Neural cell (in vitro differentiated cells): ENCODE results near the gene COG6. TPM values are rescaled to one million over a fixed set of nuclear protein-coding genes. Genes with fewer than 3 reads are reported as not detected.

ENCODE experiments used
- H2AFZ ChIP-seq: fragments of 200-600, 300-800 bp; sonication (generic), shearing (Covaris generic); 2 replicates; pipeline ENCODE4 v1.6.0; 2014; ENCODE audit warnings: low read depth, mild to moderate bottlenecking, antibody characterized with exemption, low read length, moderate library complexity
- H3F3A ChIP-seq: fragments of 200-600 bp; shearing (Covaris generic); 2 replicates; pipeline ENCODE4 v1.6.1; 2016; ENCODE audit warnings: mild to moderate bottlenecking, moderate library complexity, mixed read lengths, antibody characterized with exemption, low read length; ENCODE audit not compliant: insufficient read depth, poor library complexity, severe bottlenecking
- H3K27ac ChIP-seq: fragments of 200-600, 300-800 bp; sonication (generic), shearing (Covaris generic); 2 replicates; pipeline ENCODE4 v1.5.1; 2014; ENCODE audit warnings: mild to moderate bottlenecking, low read length, moderate library complexity
- H3K27me3 ChIP-seq: fragments of 300-800, 200-600 bp; sonication (generic), shearing (Covaris generic); 2 replicates; pipeline ENCODE4 v1.6.0; 2014; ENCODE audit warnings: mild to moderate bottlenecking, low read depth, low read length, moderate library complexity; ENCODE audit not compliant: insufficient read depth
- H3K36me3 ChIP-seq: fragments of 300-800, 200-600 bp; sonication (generic), shearing (Covaris generic); 2 replicates; pipeline ENCODE4 v1.5.1; 2014; ENCODE audit warnings: mild to moderate bottlenecking, antibody characterized with exemption, low read length, moderate library complexity; ENCODE audit not compliant: insufficient read depth
- H3K4me2 ChIP-seq: fragments of 300-800, 200-600 bp; sonication (generic), shearing (Covaris generic); 2 replicates; pipeline ENCODE4 v1.6.0; 2014; ENCODE audit warnings: mild to moderate bottlenecking, low read length
- H3K4me3 ChIP-seq: fragments of 300-800, 200-600 bp; sonication (generic), shearing (Covaris generic); 2 replicates; pipeline ENCODE4 v1.5.1; 2014; ENCODE audit warnings: mild to moderate bottlenecking, low read length, moderate library complexity
- H3K79me2 ChIP-seq: fragments of 200-600 bp; shearing (Covaris generic); replicated peaks from 2 replicates; pipeline ENCODE4 v1.6.0; 2014; ENCODE audit warnings: mild to moderate bottlenecking, low read length, moderate library complexity; ENCODE audit not compliant: insufficient read depth
- H3K9ac ChIP-seq: fragments of 300-800, 200-600 bp; sonication (generic), shearing (Covaris generic); 2 replicates; pipeline ENCODE4 v1.6.1; 2016; ENCODE audit warnings: mild to moderate bottlenecking, low read length, mixed read lengths
- H3K9me2 ChIP-seq: fragments of 200-600 bp; shearing (Covaris generic); 2 replicates; pipeline ENCODE4 v1.6.1; 2016; ENCODE audit warnings: mild to moderate bottlenecking, low read length, mixed read lengths; ENCODE audit not compliant: insufficient read depth
- H3K9me3 ChIP-seq: fragments of 200-600, 300-800 bp; sonication (generic), shearing (Covaris generic); 2 replicates; pipeline ENCODE4 v1.6.1; 2016; ENCODE audit warnings: mild to moderate bottlenecking, mixed run types, low read length, moderate library complexity, mixed read lengths
- H4K20me1 ChIP-seq: fragments of 200-600 bp; shearing (Covaris generic); 2 replicates; pipeline ENCODE4 v1.6.1; 2016; ENCODE audit warnings: mild to moderate bottlenecking, mixed run types; ENCODE audit not compliant: insufficient read depth
- EP300 ChIP-seq: fragments of 450-650 bp; conservative IDR thresholded peaks from 2 replicates; pipeline ENCODE4 v1.6.1; 2014; ENCODE audit warnings: antibody characterized with exemption, mild to moderate bottlenecking, moderate library complexity; ENCODE audit not compliant: poor library complexity, severe bottlenecking
- EZH2 ChIP-seq: fragments of 200-600, 300-800 bp; shearing (Covaris generic), sonication (generic); IDR thresholded peaks from 2 replicates; pipeline ENCODE4 v1.6.1; 2014; ENCODE audit warnings: antibody characterized with exemption, low read length, borderline replicate concordance, mild to moderate bottlenecking; ENCODE audit not compliant: insufficient read depth, poor library complexity, severe bottlenecking
- MXI1 ChIP-seq: fragments of 450-650 bp; conservative IDR thresholded peaks from 2 replicates; pipeline ENCODE4 v1.6.1; 2014; ENCODE audit warnings: antibody characterized with exemption, mild to moderate bottlenecking; ENCODE audit not compliant: poor library complexity, severe bottlenecking
- POLR2AphosphoS5 ChIP-seq: IDR thresholded peaks from 2 replicates; pipeline ENCODE4 v1.6.1; 2012
- RAD21 ChIP-seq: fragments of 450-650 bp; conservative IDR thresholded peaks from 2 replicates; pipeline ENCODE4 v1.6.1; 2014; ENCODE audit warnings: antibody characterized with exemption, mild to moderate bottlenecking, moderate library complexity
- SMC3 ChIP-seq: fragments of 450-650 bp; conservative IDR thresholded peaks from 2 replicates; pipeline ENCODE4 v1.6.1; 2014; ENCODE audit warnings: antibody characterized with exemption, mild to moderate bottlenecking, moderate library complexity; ENCODE audit not compliant: poor library complexity
- TAF1 ChIP-seq: IDR thresholded peaks from 2 replicates; pipeline ENCODE4 v1.6.1; 2012; ENCODE audit warnings: low read depth
- polyA plus RNA-seq: library from polyadenylated mRNA; depleted of rRNA; stranded (reverse); fragments of >200 nt; gene quantifications from 2 replicates; pipeline ENCODE4 v1.2.3, GENCODE V29; 2014
- TF ChIP-seq, protein P1 (sequence below): IDR thresholded peaks from 2 replicates; pipeline ENCODE4 v1.6.1; 2012; ENCODE audit warnings: borderline replicate concordance
- TF ChIP-seq, protein P2 (sequence below): fragments of 450-650 bp; IDR thresholded peaks from 2 replicates; pipeline ENCODE4 v1.5.1; 2014; ENCODE audit warnings: antibody characterized with exemption, mild to moderate bottlenecking, moderate library complexity; ENCODE audit not compliant: poor library complexity, severe bottlenecking

The COG6 gene
- polyA plus RNA-seq, 1 donor from 2014 or later = 23.1 TPM

DNA sequence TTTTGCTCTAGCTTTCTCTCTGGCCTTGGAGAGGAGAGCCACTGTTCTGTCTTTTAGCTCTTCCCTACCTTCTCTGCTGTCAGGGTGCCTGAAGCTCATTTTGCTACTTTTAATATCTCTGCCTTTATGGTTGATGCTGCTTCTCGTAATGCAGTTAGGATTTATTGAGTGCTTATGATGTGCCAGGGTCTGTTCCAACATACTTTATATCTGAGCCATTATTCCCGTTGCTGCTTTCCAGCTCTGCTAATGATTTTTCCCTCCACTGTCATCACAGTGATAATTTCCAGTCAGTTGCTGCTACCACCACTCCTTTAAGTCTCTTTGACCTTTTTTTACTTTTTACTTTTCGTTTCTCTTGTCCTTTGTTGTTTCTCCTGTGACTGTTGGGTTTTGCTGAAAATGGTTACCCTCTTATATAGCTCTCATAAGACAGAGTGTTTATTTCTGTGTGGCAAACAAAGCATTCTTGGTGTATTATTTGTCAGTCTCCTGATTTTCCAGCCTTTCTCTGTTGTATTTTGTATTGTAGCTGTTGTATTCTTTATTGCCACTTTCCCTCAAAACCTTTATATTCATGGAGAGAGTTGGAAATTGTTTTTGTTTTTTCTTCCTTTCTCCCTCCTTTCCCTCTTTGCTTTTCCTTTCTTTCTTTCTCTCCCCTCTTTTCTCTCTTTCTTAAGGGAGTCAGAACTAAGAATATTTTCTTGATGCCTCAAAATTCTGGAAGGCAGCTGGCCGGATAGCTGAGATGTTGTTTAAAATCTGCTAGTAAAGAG lies 37.4 kb downstream of the COG6 start:
- no peaks in the 10 kb centered on the region for H3K27me3 ChIP-seq
- no peaks in the 10 kb centered on the region for H3K79me2 ChIP-seq
- H3K9ac ChIP-seq = no peak overlapping the region
- H3F3A ChIP-seq = no peaks in the 10 kb centered on the region
- H2AFZ ChIP-seq = no peak overlapping the region
- H3K27ac ChIP-seq = no peak overlapping the region
- H3K4me2 ChIP-seq = no peak overlapping the region
- H4K20me1 ChIP-seq = no peaks in the 10 kb centered on the region
- TF ChIP-seq, protein P1, sequence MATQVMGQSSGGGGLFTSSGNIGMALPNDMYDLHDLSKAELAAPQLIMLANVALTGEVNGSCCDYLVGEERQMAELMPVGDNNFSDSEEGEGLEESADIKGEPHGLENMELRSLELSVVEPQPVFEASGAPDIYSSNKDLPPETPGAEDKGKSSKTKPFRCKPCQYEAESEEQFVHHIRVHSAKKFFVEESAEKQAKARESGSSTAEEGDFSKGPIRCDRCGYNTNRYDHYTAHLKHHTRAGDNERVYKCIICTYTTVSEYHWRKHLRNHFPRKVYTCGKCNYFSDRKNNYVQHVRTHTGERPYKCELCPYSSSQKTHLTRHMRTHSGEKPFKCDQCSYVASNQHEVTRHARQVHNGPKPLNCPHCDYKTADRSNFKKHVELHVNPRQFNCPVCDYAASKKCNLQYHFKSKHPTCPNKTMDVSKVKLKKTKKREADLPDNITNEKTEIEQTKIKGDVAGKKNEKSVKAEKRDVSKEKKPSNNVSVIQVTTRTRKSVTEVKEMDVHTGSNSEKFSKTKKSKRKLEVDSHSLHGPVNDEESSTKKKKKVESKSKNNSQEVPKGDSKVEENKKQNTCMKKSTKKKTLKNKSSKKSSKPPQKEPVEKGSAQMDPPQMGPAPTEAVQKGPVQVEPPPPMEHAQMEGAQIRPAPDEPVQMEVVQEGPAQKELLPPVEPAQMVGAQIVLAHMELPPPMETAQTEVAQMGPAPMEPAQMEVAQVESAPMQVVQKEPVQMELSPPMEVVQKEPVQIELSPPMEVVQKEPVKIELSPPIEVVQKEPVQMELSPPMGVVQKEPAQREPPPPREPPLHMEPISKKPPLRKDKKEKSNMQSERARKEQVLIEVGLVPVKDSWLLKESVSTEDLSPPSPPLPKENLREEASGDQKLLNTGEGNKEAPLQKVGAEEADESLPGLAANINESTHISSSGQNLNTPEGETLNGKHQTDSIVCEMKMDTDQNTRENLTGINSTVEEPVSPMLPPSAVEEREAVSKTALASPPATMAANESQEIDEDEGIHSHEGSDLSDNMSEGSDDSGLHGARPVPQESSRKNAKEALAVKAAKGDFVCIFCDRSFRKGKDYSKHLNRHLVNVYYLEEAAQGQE = no peak
- TF ChIP-seq EZH2 (no peak), SMC3 (no peak), RAD21 (no peak), MXI1 (no peak), POLR2AphosphoS5 (no peak), TAF1 (no peak), EP300 (no peak)
- TF ChIP-seq, protein P2, sequence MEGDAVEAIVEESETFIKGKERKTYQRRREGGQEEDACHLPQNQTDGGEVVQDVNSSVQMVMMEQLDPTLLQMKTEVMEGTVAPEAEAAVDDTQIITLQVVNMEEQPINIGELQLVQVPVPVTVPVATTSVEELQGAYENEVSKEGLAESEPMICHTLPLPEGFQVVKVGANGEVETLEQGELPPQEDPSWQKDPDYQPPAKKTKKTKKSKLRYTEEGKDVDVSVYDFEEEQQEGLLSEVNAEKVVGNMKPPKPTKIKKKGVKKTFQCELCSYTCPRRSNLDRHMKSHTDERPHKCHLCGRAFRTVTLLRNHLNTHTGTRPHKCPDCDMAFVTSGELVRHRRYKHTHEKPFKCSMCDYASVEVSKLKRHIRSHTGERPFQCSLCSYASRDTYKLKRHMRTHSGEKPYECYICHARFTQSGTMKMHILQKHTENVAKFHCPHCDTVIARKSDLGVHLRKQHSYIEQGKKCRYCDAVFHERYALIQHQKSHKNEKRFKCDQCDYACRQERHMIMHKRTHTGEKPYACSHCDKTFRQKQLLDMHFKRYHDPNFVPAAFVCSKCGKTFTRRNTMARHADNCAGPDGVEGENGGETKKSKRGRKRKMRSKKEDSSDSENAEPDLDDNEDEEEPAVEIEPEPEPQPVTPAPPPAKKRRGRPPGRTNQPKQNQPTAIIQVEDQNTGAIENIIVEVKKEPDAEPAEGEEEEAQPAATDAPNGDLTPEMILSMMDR = no peak
- no peaks in the 10 kb centered on the region for H3K9me2 ChIP-seq
- H3K4me3 ChIP-seq = no peak overlapping the region
- H3K36me3 ChIP-seq = no peaks in the 10 kb centered on the region
- H3K9me3 ChIP-seq = no peaks in the 10 kb centered on the region

DNA sequence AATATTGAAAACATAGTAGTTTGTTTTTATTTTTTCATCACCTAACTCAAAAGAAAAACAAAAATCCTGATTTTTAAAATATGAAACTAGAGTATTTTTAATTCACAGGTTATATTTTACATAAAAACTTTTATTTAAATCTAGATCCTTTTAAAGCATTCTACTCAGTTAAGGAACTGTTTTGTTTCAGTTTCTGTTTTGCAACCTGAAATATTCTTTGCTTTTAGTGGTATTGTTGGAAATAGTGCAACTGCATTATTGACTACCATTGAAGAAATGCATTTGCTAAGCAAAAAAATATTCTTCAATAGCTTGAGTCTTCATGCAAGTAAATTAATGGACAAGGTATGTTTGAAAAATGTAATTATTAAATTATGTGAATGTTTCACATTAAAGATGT lies 43.8 kb downstream of the COG6 start:
- Histone ChIP-seq H3K9ac (no peak overlapping the region), H3K4me3 (no peak overlapping the region), H3K4me2 (no peak overlapping the region), H3K9me3 (no peaks in the 10 kb centered on the region), H2AFZ (no peak overlapping the region), H3K27me3 (no peaks in the 10 kb centered on the region), H4K20me1 (no peaks in the 10 kb centered on the region), H3K79me2 (no peaks in the 10 kb centered on the region), H3K27ac (no peak overlapping the region), H3K36me3 (no peaks in the 10 kb centered on the region), H3K9me2 (no peaks in the 10 kb centered on the region), H3F3A (no peaks in the 10 kb centered on the region)
- TF ChIP-seq, protein P2 = no peak
- TF ChIP-seq EP300 (no peak), SMC3 (no peak), RAD21 (no peak), EZH2 (no peak), TAF1 (no peak), MXI1 (no peak), POLR2AphosphoS5 (no peak)
- TF ChIP-seq, protein P1 = no peak
